Kasumi-1 (cell line): Measurements from ENCODE around the gene NECAB3.
"Not testable (repeated sequence)": the region's sequence is repeated elsewhere in the genome, so short reads cannot be mapped to it uniquely, and the experiment has no call there.

ENCODE experiments used
- DNase-seq, 2 experiments: peaks; one replicate each; lab custom pipeline; 2025; lab: John Stamatoyannopoulos, UW

The NECAB3 gene

GRCh38 chr20:33650111-33650752, 24.0 kb downstream of the NECAB3 start:
- no peak for DNase-seq

- no peak for DNase-seq
These were observed 25.0 kb downstream of the NECAB3 start for GRCh38 chr20:33649201-33649681.

GRCh38 chr20:33648396-33649004, 25.7 kb downstream of the NECAB3 start:
- no peak for DNase-seq

GRCh38 chr20:33647603-33648395, 26.4 kb downstream of the NECAB3 start:
- DNase-seq, result no peak

GRCh38 chr20:33646959-33647602, 27.1 kb downstream of the NECAB3 start:
- DNase-seq, result peak in 1 of 2 experiments; percentile 3

GRCh38 chr20:33646191-33646590, 28.0 kb downstream of the NECAB3 start:
- DNase-seq, result no peak

GRCh38 chr20:33645396-33645795, 28.8 kb downstream of the NECAB3 start:
- no peak for DNase-seq

- no peak for DNase-seq
These were observed 29.2 kb downstream of the NECAB3 start for GRCh38 chr20:33645072-33645358.

GRCh38 chr20:33644313-33645071, 29.7 kb downstream of the NECAB3 start:
- DNase-seq, result no peak

- DNase-seq, result no peak
These were observed 33.9 kb downstream of the NECAB3 start for GRCh38 chr20:33640287-33640686.

GRCh38 chr20:33636776-33637175, 37.5 kb downstream of the NECAB3 start:
- DNase-seq, result no peak

GRCh38 chr20:33635341-33635740, 38.9 kb downstream of the NECAB3 start:
- DNase-seq, result no peak

GRCh38 chr20:33631910-33632309, 42.3 kb downstream of the NECAB3 start:
- not testable (repeated sequence) for DNase-seq

- DNase-seq, result no peak
These were observed 43.7 kb downstream of the NECAB3 start for GRCh38 chr20:33630507-33630906.

GRCh38 chr20:33629979-33630378, 44.2 kb downstream of the NECAB3 start:
- DNase-seq, result no peak

- no peak for DNase-seq
These were observed 44.7 kb downstream of the NECAB3 start for GRCh38 chr20:33629533-33629932.

GRCh38 chr20:33627577-33628216, 46.5 kb downstream of the NECAB3 start:
- no peak for DNase-seq

GRCh38 chr20:33626190-33626589, 48.0 kb downstream of the NECAB3 start:
- no peak for DNase-seq

GRCh38 chr20:33624399-33624798, 49.8 kb downstream of the NECAB3 start:
- no peak for DNase-seq

- no peak for DNase-seq
These were observed 51.4 kb downstream of the NECAB3 start for GRCh38 chr20:33622705-33623365.
